Ishikawa (cell line): ENCODE results near the gene ING2.

ENCODE experiments used
- CEBPB ChIP-seq: IDR thresholded peaks from 2 replicates; pipeline ENCODE4 v1.6.1; 2012
- EP300 ChIP-seq: IDR thresholded peaks from 2 replicates; pipeline ENCODE4 v1.6.1; 2012; ENCODE audit warnings: borderline replicate concordance
- MAX ChIP-seq: IDR thresholded peaks from 2 replicates; pipeline ENCODE4 v1.6.1; 2012
- RAD21 ChIP-seq: IDR thresholded peaks from 2 replicates; pipeline ENCODE4 v1.6.1; 2012; ENCODE audit warnings: low read depth
- TAF1 ChIP-seq: IDR thresholded peaks from 2 replicates; pipeline ENCODE4 v1.6.1; 2012; ENCODE audit warnings: low read depth, mild to moderate bottlenecking
- TEAD4 ChIP-seq: IDR thresholded peaks from 2 replicates; pipeline ENCODE4 v1.6.1; 2012
- USF1 ChIP-seq: IDR thresholded peaks from 2 replicates; pipeline ENCODE4 v1.6.1; 2012
- YY1 ChIP-seq: IDR thresholded peaks from 2 replicates; pipeline ENCODE4 v1.6.1; 2012; ENCODE audit warnings: low read depth

- TF ChIP-seq EP300: no peak
- TF ChIP-seq YY1: no peak
- TF ChIP-seq TEAD4: no peak
- no peak for TF ChIP-seq TAF1
- TF ChIP-seq MAX: no peak
- TF ChIP-seq USF1: no peak
- no peak for TF ChIP-seq RAD21
- TF ChIP-seq CEBPB: no peak
These were observed 52.8 kb downstream of the ING2 start for GRCh38 chr4:183557611-183558010.
